ENCODE results near the gene ARF1. TPM values are rescaled to one million over a fixed set of nuclear protein-coding genes. Genes with fewer than 3 reads are reported as not detected.

Gene ARF1
- total RNA-seq, 1 donor from 2014 or later, result 393 TPM

GRCh38 chr1:228039986-228040385 lies 42.5 kb upstream of the ARF1 start:
- no peaks in the 10 kb centered on the region for H3K9me3 Mint-ChIP-seq (ENCODE audit: unreplicated experiment)
- no peaks in the 10 kb centered on the region for H3K36me3 Mint-ChIP-seq (ENCODE audit: low read depth, unreplicated experiment)
- H3K27ac Mint-ChIP-seq (ENCODE audit: unreplicated experiment), result no peak overlapping the region
- peaks cover 11% of the 10 kb centered on the region for H3K27me3 Mint-ChIP-seq (ENCODE audit: unreplicated experiment)
- no peak overlapping the region for H3K4me3 Mint-ChIP-seq (ENCODE audit: unreplicated experiment)
- DNase-seq (ENCODE audit: low spot score), result no peak
- TF ChIP-seq CTCF (IDR thresholded peaks at IDR 0.05; ENCODE audit: unreplicated experiment), result no peak
- H3K4me1 Mint-ChIP-seq (ENCODE audit: unreplicated experiment), result no peaks in the 10 kb centered on the region

GRCh38 chr1:228041316-228041715 lies 41.2 kb upstream of the ARF1 start:
- no peak for TF ChIP-seq CTCF (IDR thresholded peaks at IDR 0.05; ENCODE audit: unreplicated experiment)
- peaks cover 4% of the 10 kb centered on the region for H3K36me3 Mint-ChIP-seq (ENCODE audit: low read depth, unreplicated experiment)
- H3K4me3 Mint-ChIP-seq (ENCODE audit: unreplicated experiment), result no peak overlapping the region
- peaks cover 16% of the 10 kb centered on the region for H3K27me3 Mint-ChIP-seq (ENCODE audit: unreplicated experiment)
- H3K9me3 Mint-ChIP-seq (ENCODE audit: unreplicated experiment), result no peaks in the 10 kb centered on the region
- H3K4me1 Mint-ChIP-seq (ENCODE audit: unreplicated experiment), result peaks cover 3% of the 10 kb centered on the region
- H3K27ac Mint-ChIP-seq (ENCODE audit: unreplicated experiment), result no peak overlapping the region
- DNase-seq (ENCODE audit: low spot score), result no peak

- H3K36me3 Mint-ChIP-seq (ENCODE audit: low read depth, unreplicated experiment), result peaks cover 8% of the 10 kb centered on the region
- peaks cover 13% of the 10 kb centered on the region for H3K27me3 Mint-ChIP-seq (ENCODE audit: unreplicated experiment)
- H3K4me3 Mint-ChIP-seq (ENCODE audit: unreplicated experiment), result no peak overlapping the region
- H3K9me3 Mint-ChIP-seq (ENCODE audit: unreplicated experiment), result no peaks in the 10 kb centered on the region
- no peak for DNase-seq (ENCODE audit: low spot score)
- H3K27ac Mint-ChIP-seq (ENCODE audit: unreplicated experiment), result no peak overlapping the region
- TF ChIP-seq CTCF (IDR thresholded peaks at IDR 0.05; ENCODE audit: unreplicated experiment), result no peak
- peaks cover 4% of the 10 kb centered on the region for H3K4me1 Mint-ChIP-seq (ENCODE audit: unreplicated experiment)
These were observed 40.0 kb upstream of the ARF1 start for GRCh38 chr1:228042508-228042907.

- Mint-ChIP-seq H3K4me1 (ENCODE audit: unreplicated experiment) (peaks cover 4% of the 10 kb centered on the region), H3K36me3 (ENCODE audit: low read depth, unreplicated experiment) (peaks cover 8% of the 10 kb centered on the region), H3K9me3 (ENCODE audit: unreplicated experiment) (no peaks in the 10 kb centered on the region), H3K4me3 (ENCODE audit: unreplicated experiment) (no peak overlapping the region), H3K27me3 (ENCODE audit: unreplicated experiment) (peaks cover 13% of the 10 kb centered on the region), H3K27ac (ENCODE audit: unreplicated experiment) (no peak overlapping the region)
- DNase-seq (ENCODE audit: low spot score), result no peak
- TF ChIP-seq CTCF (IDR thresholded peaks at IDR 0.05; ENCODE audit: unreplicated experiment), result no peak
These were observed 39.1 kb upstream of the ARF1 start for GRCh38 chr1:228043281-228043848.

GRCh38 chr1:228044961-228045360 lies 37.5 kb upstream of the ARF1 start:
- Mint-ChIP-seq H3K9me3 (ENCODE audit: unreplicated experiment) (no peaks in the 10 kb centered on the region), H3K36me3 (ENCODE audit: low read depth, unreplicated experiment) (peaks cover 8% of the 10 kb centered on the region), H3K27me3 (ENCODE audit: unreplicated experiment) (peaks cover 13% of the 10 kb centered on the region), H3K4me3 (ENCODE audit: unreplicated experiment) (no peak overlapping the region), H3K27ac (ENCODE audit: unreplicated experiment) (no peak overlapping the region), H3K4me1 (ENCODE audit: unreplicated experiment) (peaks cover 4% of the 10 kb centered on the region)
- DNase-seq (ENCODE audit: low spot score), result no peak
- TF ChIP-seq CTCF (IDR thresholded peaks at IDR 0.05; ENCODE audit: unreplicated experiment), result no peak

Data from endothelial cell (in vitro differentiated cells).